ENCODE results near the gene SOX8.

Gene SOX8

GRCh38 chr16:935684-936083, 45.9 kb upstream of the SOX8 start:
- TF ChIP-seq REST (IDR thresholded peaks at IDR 0.05; ENCODE audit: low read depth) (no peak), FOXM1 (IDR thresholded peaks at IDR 0.05; ENCODE audit: borderline replicate concordance, low read depth) (no peak), TCF12 (IDR thresholded peaks at IDR 0.05; ENCODE audit: low read depth) (no peak), EGR1 (IDR thresholded peaks at IDR 0.05) (no peak)

- TF ChIP-seq MAX (IDR thresholded peaks at IDR 0.05) (no peak), TCF12 (IDR thresholded peaks at IDR 0.05; ENCODE audit: low read depth) (no peak), YY1 (IDR thresholded peaks at IDR 0.05; ENCODE audit: low read depth) (no peak), TEAD4 (IDR thresholded peaks at IDR 0.05) (no peak)
These were observed 44.3 kb upstream of the SOX8 start for GRCh38 chr16:937311-937710.

- no peak for TF ChIP-seq EGR1 (IDR thresholded peaks at IDR 0.05)
- TF ChIP-seq MAX (IDR thresholded peaks at IDR 0.05) = no peak
- TF ChIP-seq RAD21 (IDR thresholded peaks at IDR 0.05; ENCODE audit: low read depth) = no peak
- TF ChIP-seq TCF12 (IDR thresholded peaks at IDR 0.05; ENCODE audit: low read depth) = no peak
- TF ChIP-seq EP300 (IDR thresholded peaks at IDR 0.05; ENCODE audit: borderline replicate concordance) = no peak
- TF ChIP-seq USF1 (IDR thresholded peaks at IDR 0.05) = no peak
- TF ChIP-seq NFIC (IDR thresholded peaks at IDR 0.05) = no peak
- no peak for TF ChIP-seq FOXM1 (IDR thresholded peaks at IDR 0.05; ENCODE audit: borderline replicate concordance, low read depth)
- TF ChIP-seq REST (IDR thresholded peaks at IDR 0.05; ENCODE audit: low read depth) = no peak
- no peak for TF ChIP-seq CEBPB (IDR thresholded peaks at IDR 0.05)
- no peak for TF ChIP-seq YY1 (IDR thresholded peaks at IDR 0.05; ENCODE audit: low read depth)
- no peak for TF ChIP-seq TAF1 (IDR thresholded peaks at IDR 0.05; ENCODE audit: low read depth)
- no peak for TF ChIP-seq ZBTB7A (IDR thresholded peaks at IDR 0.05; ENCODE audit: low read depth)
- TF ChIP-seq TEAD4 (IDR thresholded peaks at IDR 0.05) = no peak
- no peak for TF ChIP-seq CREB1 (IDR thresholded peaks at IDR 0.05; ENCODE audit: low read depth)
These were observed 43.8 kb upstream of the SOX8 start for GRCh38 chr16:937723-938122.

GRCh38 chr16:938136-938535, 43.4 kb upstream of the SOX8 start:
- no peak for TF ChIP-seq FOXM1 (IDR thresholded peaks at IDR 0.05; ENCODE audit: borderline replicate concordance, low read depth)
- TF ChIP-seq TEAD4 (IDR thresholded peaks at IDR 0.05) = no peak
- no peak for TF ChIP-seq CEBPB (IDR thresholded peaks at IDR 0.05)
- TF ChIP-seq ZBTB7A (IDR thresholded peaks at IDR 0.05; ENCODE audit: low read depth) = no peak
- TF ChIP-seq EP300 (IDR thresholded peaks at IDR 0.05; ENCODE audit: borderline replicate concordance) = no peak
- TF ChIP-seq TCF12 (IDR thresholded peaks at IDR 0.05; ENCODE audit: low read depth) = no peak
- TF ChIP-seq MAX (IDR thresholded peaks at IDR 0.05) = no peak
- TF ChIP-seq CREB1 (IDR thresholded peaks at IDR 0.05; ENCODE audit: low read depth) = no peak
- TF ChIP-seq REST (IDR thresholded peaks at IDR 0.05; ENCODE audit: low read depth) = no peak
- TF ChIP-seq EGR1 (IDR thresholded peaks at IDR 0.05) = no peak

GRCh38 chr16:938752-939151, 42.8 kb upstream of the SOX8 start:
- TF ChIP-seq FOXM1 (IDR thresholded peaks at IDR 0.05; ENCODE audit: borderline replicate concordance, low read depth) (no peak), EP300 (IDR thresholded peaks at IDR 0.05; ENCODE audit: borderline replicate concordance) (no peak)

GRCh38 chr16:939311-939710, 42.3 kb upstream of the SOX8 start:
- TF ChIP-seq RAD21 (IDR thresholded peaks at IDR 0.05; ENCODE audit: low read depth) = no peak
- no peak for TF ChIP-seq MAX (IDR thresholded peaks at IDR 0.05)
- TF ChIP-seq TCF12 (IDR thresholded peaks at IDR 0.05; ENCODE audit: low read depth) = no peak

Measured in Ishikawa (cell line).